GM13977 (cell line): ENCODE data around the gene DKKL1.

Experiments
- DNase-seq: peaks from one replicate; pipeline ENCODE4 v3.0.0; 2012; ENCODE audit warnings: low spot score
- CTCF ChIP-seq: IDR thresholded peaks from 2 replicates; pipeline ENCODE4 v1.5.1; 2012; ENCODE audit warnings: mild to moderate bottlenecking, control low read depth; ENCODE audit not compliant: insufficient read depth; ENCODE audit errors: extremely low read depth, missing control alignments
- in situ Hi-C: fragments of 300-500 bp; cut with MboI; formaldehyde crosslinking; loops from one replicate; pipeline ENCODE4 v1.12.0; 2022; ENCODE audit warnings: low sequenced_read_pairs, low pct_unique_long_range_greater_than_20kb, mixed read lengths, inconsistent platforms; ENCODE audit not compliant: unreplicated experiment

Gene DKKL1

GRCh38 chr19:49356382-49356781, 7.3 kb upstream of the DKKL1 start:
- peak; percentile 8 for DNase-seq
- TF ChIP-seq CTCF, result no peak
- in situ Hi-C loops, result no loop called here

- TF ChIP-seq CTCF, result no peak
- peak; percentile 11 for DNase-seq
- in situ Hi-C loops, result no loop called here
Observed at GRCh38 chr19:49357186-49357585, 6.5 kb upstream of the DKKL1 start.

GRCh38 chr19:49359851-49360820, 3.5 kb upstream of the DKKL1 start:
- in situ Hi-C loops, result no loop called here
- peak; percentile 47 for DNase-seq
- TF ChIP-seq CTCF, result no peak

GRCh38 chr19:49361438-49362047, 2.1 kb upstream of the DKKL1 start:
- peak; percentile 45 for DNase-seq
- in situ Hi-C loops, result no loop called here

GRCh38 chr19:49362048-49362928, 1.4 kb upstream of the DKKL1 start, which contains the start of gene TEAD2:
Gene TEAD2, minus strand, starts transcription at chr19:49362416. Its CDS starts 2,341 bp downstream, at chr19:49360075.
- in situ Hi-C loops, result no loop called here
- peak; percentile 56 for DNase-seq
- TF ChIP-seq CTCF, result no peak

More at GRCh38 chr19:49361438-49362047, 2.1 kb upstream of the DKKL1 start:
- no peak for TF ChIP-seq CTCF

- in situ Hi-C loops, result no loop called here
- no peak for TF ChIP-seq CTCF
- peak; percentile 48 for DNase-seq
Observed at GRCh38 chr19:49362929-49363267, 779 bp upstream of the DKKL1 start.
